Midbrain (tissue), 1 donor: ENCODE results near the gene FGD2.

ENCODE experiments used
- DNase-seq: peaks from one replicate; lab custom pipeline; 2025; lab: John Stamatoyannopoulos, UW

FGD2 gene

GRCh38 chr6:37018198-37019064 is 13.0 kb downstream of the FGD2 start:
- peak; percentile 91 for DNase-seq

GRCh38 chr6:37019065-37019450 is 13.6 kb downstream of the FGD2 start:
- no peak for DNase-seq

DNA sequence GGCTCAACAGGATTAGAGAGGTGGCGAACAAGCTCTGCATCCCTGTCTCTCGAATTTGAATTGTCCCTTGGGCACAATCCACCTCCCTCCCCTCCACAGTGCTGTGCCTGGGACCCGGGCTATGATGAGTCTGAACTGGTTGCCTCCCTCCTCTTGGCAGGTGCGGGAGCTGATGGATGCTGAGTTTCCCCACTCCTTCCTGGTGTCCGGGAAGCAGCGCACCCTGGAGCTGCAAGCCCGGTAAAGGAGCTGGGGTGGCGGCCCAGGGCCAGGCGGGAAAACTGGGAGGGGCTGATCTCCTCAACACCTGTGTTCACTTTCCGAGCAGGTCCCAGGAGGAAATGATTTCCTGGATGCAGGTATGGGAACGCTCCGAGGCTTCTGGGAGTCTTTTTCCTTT is 14.9 kb downstream of the FGD2 start:
- DNase-seq: no peak

- no peak for DNase-seq
These were observed 15.4 kb downstream of the FGD2 start for GRCh38 chr6:37020812-37021211.

DNA sequence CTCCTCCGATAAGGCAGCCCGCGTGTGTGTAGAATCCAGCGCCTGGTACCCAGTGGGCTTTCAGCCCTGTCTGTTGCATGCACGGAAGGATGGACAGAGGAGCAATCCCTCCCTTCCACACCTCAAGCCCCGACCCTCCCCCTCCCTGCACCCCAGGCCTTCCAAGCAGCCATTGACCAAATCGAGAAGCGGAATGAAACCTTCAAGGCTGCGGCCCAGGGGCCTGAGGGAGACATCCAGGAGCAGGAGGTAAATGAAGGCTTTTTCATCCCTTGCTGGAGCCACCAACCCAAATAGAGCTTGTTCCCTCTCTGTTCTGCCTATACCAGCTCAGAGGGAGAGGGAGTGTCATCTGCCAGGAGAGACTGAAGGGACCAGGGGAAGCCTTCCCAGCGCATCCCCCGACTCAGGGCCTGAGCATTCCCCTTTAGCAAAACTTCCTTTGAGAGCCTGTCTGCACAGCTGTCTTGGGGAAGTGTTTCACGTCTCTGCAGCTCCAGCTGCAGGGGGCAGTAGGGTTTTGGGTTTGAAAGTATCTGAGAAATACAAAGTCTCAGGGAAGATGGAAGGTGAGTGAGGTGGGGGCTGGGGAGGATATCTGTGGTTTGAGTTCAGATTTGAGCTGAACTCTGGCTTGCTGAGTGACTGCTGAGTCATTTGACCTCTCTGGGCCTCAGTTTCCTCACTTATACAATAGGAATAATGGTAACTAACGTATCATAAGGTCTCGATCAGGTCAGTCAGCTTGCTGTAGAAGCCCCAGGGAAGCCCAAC is 16.1 kb downstream of the FGD2 start:
- DNase-seq: no peak

- no peak for DNase-seq
These were observed 16.8 kb downstream of the FGD2 start for GRCh38 chr6:37022135-37022863.

DNA sequence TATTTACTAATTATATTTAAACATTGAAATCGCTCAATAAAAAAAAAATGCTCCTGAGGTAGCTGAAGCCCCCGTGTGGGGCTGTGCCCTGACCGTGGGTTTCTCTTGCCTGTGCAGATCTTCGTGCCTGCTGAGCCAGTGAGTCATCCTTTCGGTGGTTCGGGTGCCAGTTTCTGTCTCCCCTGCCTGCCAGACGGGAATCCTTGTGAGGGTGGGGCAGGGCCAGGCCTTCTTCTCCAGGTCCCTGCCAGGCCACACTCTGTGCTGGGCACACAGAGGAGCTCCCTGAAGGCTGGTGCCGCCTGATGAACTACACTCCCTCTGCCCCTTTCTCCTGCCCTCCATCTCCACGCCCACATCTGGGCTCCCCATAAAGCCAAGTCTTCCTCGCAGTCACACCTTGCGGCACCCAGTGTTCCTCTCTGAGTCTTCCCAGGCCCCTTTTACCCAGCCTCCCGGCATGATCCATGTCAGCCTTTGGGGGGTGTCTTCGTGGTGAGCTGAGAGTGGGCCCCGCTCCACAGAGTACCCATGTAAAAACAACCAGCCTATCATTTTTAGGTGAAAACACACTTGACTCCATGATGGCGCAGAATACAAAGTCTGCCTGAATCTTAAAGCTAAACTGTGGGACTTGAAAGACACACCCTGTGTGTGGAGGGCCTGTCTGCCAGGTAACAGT is 19.3 kb downstream of the FGD2 start:
- DNase-seq: no peak

DNA sequence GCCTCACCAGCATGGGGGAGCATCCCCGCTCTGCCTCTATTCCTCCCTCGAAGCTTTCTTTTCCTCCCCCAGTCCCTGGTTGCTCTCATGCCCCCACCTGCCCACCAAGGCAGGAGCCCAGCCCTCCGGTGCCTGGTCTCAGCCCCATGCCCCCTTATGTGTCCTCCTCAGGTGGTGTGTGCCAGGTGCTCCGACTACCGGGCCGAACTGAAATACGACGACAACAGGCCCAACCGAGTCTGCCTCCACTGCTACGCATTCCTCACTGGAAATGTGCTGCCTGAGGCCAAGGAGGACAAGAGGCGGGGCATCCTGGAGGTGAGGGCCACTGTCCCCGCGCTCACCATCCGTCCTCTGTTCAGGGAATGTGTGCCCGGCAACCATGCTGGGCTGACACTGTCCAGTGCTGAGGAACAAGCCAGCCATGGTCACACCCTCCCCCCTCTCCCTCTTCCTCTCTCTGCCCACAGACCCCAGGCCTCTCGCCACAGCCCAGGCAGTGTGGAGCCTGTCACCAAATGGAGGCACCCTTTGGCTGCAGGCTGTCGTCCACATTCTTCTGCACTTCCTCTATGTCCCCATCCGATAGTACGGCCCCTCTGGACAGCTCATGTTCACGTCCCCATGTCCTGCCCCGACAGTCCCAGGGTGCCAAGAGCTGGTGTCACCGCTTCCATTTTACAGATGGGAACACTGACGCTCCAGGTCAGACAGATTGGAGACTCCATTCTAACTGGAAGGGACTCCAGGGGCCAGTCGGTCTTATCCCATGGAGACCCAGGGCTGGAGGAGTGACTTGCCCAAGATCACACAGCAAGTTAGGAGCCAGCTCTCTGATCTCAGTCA is 20.4 kb downstream of the FGD2 start:
- DNase-seq: no peak

DNA sequence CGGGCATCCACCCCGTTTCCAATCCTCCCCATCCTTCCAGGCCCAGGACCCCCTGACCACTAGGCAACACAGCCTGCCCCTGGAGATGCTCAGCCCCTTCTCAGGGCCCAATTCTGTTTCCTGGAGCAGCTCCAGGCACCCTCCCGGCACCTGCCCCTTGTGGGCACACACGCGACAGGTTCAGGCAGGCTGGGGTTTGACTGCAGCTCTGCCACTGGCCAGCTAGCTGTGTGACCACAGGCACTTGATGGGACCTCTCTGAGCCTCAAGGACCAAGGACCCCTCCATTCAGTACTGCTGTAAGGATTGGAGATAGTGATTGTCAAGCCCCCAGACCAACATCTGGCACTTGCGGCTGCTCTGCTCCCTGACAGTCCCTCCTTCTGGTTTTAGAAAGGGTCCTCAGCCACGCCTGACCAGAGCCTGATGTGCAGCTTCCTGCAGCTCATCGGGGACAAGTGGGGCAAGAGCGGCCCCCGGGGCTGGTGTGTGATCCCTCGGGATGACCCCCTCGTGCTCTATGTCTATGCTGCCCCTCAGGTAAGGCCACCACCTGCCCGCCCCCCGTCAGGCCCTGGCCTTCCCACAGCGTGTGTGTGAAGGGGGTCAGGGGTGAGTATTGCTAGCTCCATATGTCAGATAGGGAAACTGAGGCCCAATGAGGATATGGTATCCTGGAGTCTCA is 21.7 kb downstream of the FGD2 start:
- no peak for DNase-seq

GRCh38 chr6:37027811-37028469 is 22.5 kb downstream of the FGD2 start:
- no peak for DNase-seq

DNA sequence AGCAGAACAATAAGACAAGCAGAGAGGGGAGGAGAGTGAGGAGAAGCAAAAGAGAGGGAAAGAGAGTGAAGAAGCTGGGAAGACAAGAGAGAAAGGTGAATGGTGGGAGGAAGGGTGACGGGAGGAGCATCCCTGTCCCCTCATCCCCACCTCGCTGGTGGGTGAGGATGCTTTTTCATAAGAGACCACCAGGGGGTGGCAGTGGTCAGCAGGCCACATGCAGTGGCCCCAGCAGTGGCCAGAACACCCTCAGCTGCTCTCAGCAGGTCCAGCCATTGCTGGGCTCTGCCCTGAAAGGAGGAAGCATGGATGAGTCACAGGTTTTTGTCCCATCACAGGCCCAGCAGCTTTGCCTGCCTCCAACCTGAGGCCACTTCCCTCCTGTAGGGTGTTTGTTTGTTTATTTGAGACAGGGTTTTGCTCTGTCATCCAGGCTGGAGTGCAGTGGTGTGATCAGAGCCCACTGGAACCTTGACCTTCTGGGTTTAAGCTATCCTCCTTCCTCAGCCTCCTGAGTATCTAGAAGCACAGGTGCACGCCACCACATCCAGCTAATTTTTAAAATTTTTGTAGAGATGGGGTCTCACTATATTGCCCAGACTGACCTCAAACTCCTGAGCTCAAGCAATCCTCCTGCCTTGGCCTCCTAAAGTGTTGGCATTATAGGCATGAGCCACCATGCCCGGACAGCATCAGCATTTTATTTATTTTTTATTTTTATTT is 24.0 kb downstream of the FGD2 start:
- peak; percentile 46 for DNase-seq

DNA sequence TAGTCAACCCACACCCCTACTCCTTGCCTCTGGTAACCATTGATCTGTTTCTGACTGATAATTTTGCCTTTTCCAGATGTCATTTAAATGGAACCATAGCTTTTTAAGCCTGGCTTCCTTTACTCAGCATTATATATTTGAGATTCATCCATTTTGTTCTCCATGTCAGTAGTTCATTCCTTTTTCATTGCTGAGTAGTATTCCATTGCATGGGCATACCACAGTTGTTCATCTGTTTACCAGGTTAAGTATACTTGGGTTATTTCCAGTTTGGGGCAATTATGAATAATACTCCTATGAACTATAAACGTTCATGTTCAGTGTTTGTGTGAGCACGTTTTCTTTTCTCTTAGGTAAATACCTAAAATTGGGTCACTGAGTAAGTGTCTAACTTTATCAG is 25.1 kb downstream of the FGD2 start:
- no peak for DNase-seq

- no peak for DNase-seq
These were observed 26.8 kb downstream of the FGD2 start for GRCh38 chr6:37032239-37032638.

GRCh38 chr6:37033255-37033654 is 27.8 kb downstream of the FGD2 start:
- no peak for DNase-seq

DNA sequence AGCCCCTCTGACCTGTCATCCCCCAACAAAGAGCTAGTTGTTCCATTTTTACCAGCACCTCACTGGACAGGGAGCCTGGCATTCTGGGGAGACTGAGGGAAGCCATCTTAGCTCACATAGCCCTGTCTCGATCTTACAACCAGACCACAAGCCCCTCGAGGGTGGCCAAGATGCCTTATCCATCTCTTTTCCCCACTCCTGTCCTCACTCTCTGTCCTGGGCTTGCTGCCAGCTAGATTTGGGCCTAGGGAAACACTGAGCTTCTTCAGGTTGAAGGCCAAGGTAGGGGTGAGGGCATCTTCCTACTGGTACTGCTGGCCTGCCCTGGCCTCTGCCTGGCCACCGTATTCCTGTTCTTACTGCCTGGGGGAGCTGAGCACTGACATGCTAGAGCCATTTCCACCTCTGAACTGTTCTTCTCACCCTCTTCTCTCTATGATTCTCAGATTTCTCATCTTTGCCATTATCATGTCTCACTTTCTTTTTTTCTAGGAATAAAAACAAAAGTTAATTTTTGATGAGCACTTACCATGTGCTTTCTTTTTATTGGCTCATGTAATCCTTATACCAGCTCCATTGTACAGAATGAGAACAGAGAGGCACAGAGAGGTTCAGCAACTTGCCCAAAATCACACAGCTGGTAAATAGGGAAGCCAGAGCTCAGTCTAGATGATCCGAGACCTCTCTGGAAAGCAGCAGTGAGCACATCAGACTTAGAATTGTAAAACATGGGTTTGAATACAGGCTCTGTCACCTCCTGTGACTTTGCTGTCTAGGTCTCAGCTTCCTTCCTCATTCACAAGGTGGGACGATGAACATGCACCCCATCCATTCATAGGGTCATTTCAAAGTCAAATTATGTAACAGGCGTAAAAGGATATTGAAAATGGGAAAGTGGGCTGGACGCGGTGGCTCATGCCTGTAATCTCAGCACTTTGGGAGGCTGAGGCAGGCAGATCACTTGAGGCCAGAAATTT is 28.7 kb downstream of the FGD2 start:
- DNase-seq: no peak

GRCh38 chr6:37036146-37036545 is 30.7 kb downstream of the FGD2 start:
- DNase-seq: no peak

- peak; percentile 28 for DNase-seq
These were observed 33.1 kb downstream of the FGD2 start for GRCh38 chr6:37038292-37039198.
